Measurements from ENCODE around the gene CFAP54. TPM values are rescaled to one million over a fixed set of nuclear protein-coding genes. Genes with fewer than 3 reads are reported as not detected.
"Not testable (repeated sequence)": the region's sequence is repeated elsewhere in the genome, so short reads cannot be mapped to it uniquely, and the experiment has no call there.

Gene CFAP54
- total RNA-seq, 2 experiments from 2014 or later: 0.37 to 0.44 TPM

- intact Hi-C loops (cut with DNase I, micrococcal nuclease): no loop called here
- ChIA-PET CTCF (no interaction called here), POLR2A (no interaction called here)
- Mint-ChIP-seq H3K36me3 (ENCODE audit: low read depth) (no peaks in the 10 kb centered on the region), H3K27ac (no peak overlapping the region), H3K27me3 (no peaks in the 10 kb centered on the region), H3K9me3 (ENCODE audit: low read depth) (no peaks in the 10 kb centered on the region), H3K4me3 (no peak overlapping the region), H3K4me1 (peaks cover 21% of the 10 kb centered on the region)
- ATAC-seq (no peak), DNase-seq (no peak)
These were observed 7.3 kb upstream of the CFAP54 start for GRCh38 chr12:96482086-96482485.

- H3K9me3 Mint-ChIP-seq (ENCODE audit: low read depth): no peaks in the 10 kb centered on the region
- intact Hi-C loops (cut with DNase I, micrococcal nuclease): no loop called here
- ChIA-PET POLR2A (no interaction called here), CTCF (no interaction called here)
- no peak for ATAC-seq
- no peak overlapping the region for H3K27ac Mint-ChIP-seq
- H3K36me3 Mint-ChIP-seq (ENCODE audit: low read depth): no peaks in the 10 kb centered on the region
- H3K4me3 Mint-ChIP-seq: no peak overlapping the region
- no peak for DNase-seq
- peaks cover 25% of the 10 kb centered on the region for H3K4me1 Mint-ChIP-seq
- no peaks in the 10 kb centered on the region for H3K27me3 Mint-ChIP-seq
These were observed 6.3 kb upstream of the CFAP54 start for GRCh38 chr12:96483116-96483515.

- H3K4me3 Mint-ChIP-seq: no peak overlapping the region
- peaks cover 35% of the 10 kb centered on the region for H3K4me1 Mint-ChIP-seq
- no peak overlapping the region for H3K27ac Mint-ChIP-seq
- ChIA-PET CTCF (interaction anchor here (0.6 to 1.5 kb wide), 5 partner anchors 30 to 1883 kb away, joined by 3 to 8 read pairs (median 4); partner anchors contain the start of gene CDK17), POLR2A (no interaction called here)
- DNase-seq (no peak), ATAC-seq (no peak)
- no peaks in the 10 kb centered on the region for H3K27me3 Mint-ChIP-seq
- H3K9me3 Mint-ChIP-seq (ENCODE audit: low read depth): no peaks in the 10 kb centered on the region
- no peaks in the 10 kb centered on the region for H3K36me3 Mint-ChIP-seq (ENCODE audit: low read depth)
- intact Hi-C loops (cut with DNase I, micrococcal nuclease): loop anchor here in 1 of 2 experiments (5.0 kb wide), 1 partner anchor 420 kb away; the partner anchor contains the start of gene NEDD1
These were observed 2.4 kb upstream of the CFAP54 start for GRCh38 chr12:96486751-96487613.

- Mint-ChIP-seq H3K4me3 (no peak overlapping the region), H3K4me1 (peaks cover 35% of the 10 kb centered on the region), H3K27me3 (no peaks in the 10 kb centered on the region), H3K36me3 (ENCODE audit: low read depth) (no peaks in the 10 kb centered on the region), H3K27ac (no peak overlapping the region), H3K9me3 (ENCODE audit: low read depth) (no peaks in the 10 kb centered on the region)
- POLR2A ChIA-PET: no interaction called here
- ATAC-seq: no peak
- intact Hi-C loops (cut with DNase I, micrococcal nuclease): loop anchor here (2.0 to 5.0 kb wide), 4 partner anchors 53 to 441 kb away; partner anchors contain the start of gene NEDD1 (in 1 of the 2)
- CTCF ChIA-PET: no interaction called here
- DNase-seq: no peak
These were observed 1.7 kb upstream of the CFAP54 start for GRCh38 chr12:96487634-96488033.

- intact Hi-C loops (cut with DNase I, micrococcal nuclease): no loop called here
- DNase-seq (no peak), ATAC-seq (no peak)
- H3K27me3 Mint-ChIP-seq: no peaks in the 10 kb centered on the region
- no peaks in the 10 kb centered on the region for H3K36me3 Mint-ChIP-seq (ENCODE audit: low read depth)
- CTCF ChIA-PET: interaction anchor here (2.7 kb wide), 1 partner anchor 24 kb away, joined by 8 read pairs; no protein-coding TSS in a partner anchor
- no peaks in the 10 kb centered on the region for H3K9me3 Mint-ChIP-seq (ENCODE audit: low read depth)
- H3K27ac Mint-ChIP-seq: no peak overlapping the region
- H3K4me1 Mint-ChIP-seq: peaks cover 10% of the 10 kb centered on the region
- POLR2A ChIA-PET: no interaction called here
- H3K4me3 Mint-ChIP-seq: no peak overlapping the region
These were observed 3.7 kb downstream of the CFAP54 start for GRCh38 chr12:96493106-96493505.

GRCh38 chr12:96494154-96494553 is 4.8 kb downstream of the CFAP54 start:
- H3K27ac Mint-ChIP-seq; H3K36me3 Mint-ChIP-seq (ENCODE audit: low read depth); H3K4me1 Mint-ChIP-seq; intact Hi-C loops (cut with DNase I, micrococcal nuclease); POLR2A ChIA-PET; ATAC-seq; H3K27me3 Mint-ChIP-seq; DNase-seq; H3K9me3 Mint-ChIP-seq (ENCODE audit: low read depth); H3K4me3 Mint-ChIP-seq: not testable (repeated sequence)
- CTCF ChIA-PET: interaction anchor here (2.7 kb wide), 1 partner anchor 23 kb away, joined by 8 read pairs; no protein-coding TSS in a partner anchor

- DNase-seq (no peak), ATAC-seq (no peak)
- Mint-ChIP-seq H3K27me3 (no peaks in the 10 kb centered on the region), H3K4me1 (peaks cover 3% of the 10 kb centered on the region), H3K4me3 (no peak overlapping the region), H3K9me3 (ENCODE audit: low read depth) (no peaks in the 10 kb centered on the region), H3K27ac (no peak overlapping the region), H3K36me3 (ENCODE audit: low read depth) (no peaks in the 10 kb centered on the region)
- CTCF ChIA-PET: no interaction called here
- intact Hi-C loops (cut with DNase I, micrococcal nuclease): no loop called here
- POLR2A ChIA-PET: no interaction called here
These were observed 5.8 kb downstream of the CFAP54 start for GRCh38 chr12:96495155-96495554.

- Mint-ChIP-seq H3K4me1 (peaks cover 9% of the 10 kb centered on the region), H3K36me3 (ENCODE audit: low read depth) (no peaks in the 10 kb centered on the region), H3K4me3 (no peak overlapping the region), H3K27ac (no peak overlapping the region), H3K27me3 (no peaks in the 10 kb centered on the region), H3K9me3 (ENCODE audit: low read depth) (no peaks in the 10 kb centered on the region)
- DNase-seq (no peak), ATAC-seq (no peak)
- intact Hi-C loops (cut with DNase I, micrococcal nuclease): no loop called here
- CTCF ChIA-PET: interaction anchor here (1.4 kb wide), 1 partner anchor 22 kb away, joined by 5 read pairs; no protein-coding TSS in a partner anchor
- POLR2A ChIA-PET: no interaction called here
These were observed 6.6 kb downstream of the CFAP54 start for GRCh38 chr12:96495841-96496545.

GRCh38 chr12:96496944-96497343 is 7.6 kb downstream of the CFAP54 start:
- H3K9me3 Mint-ChIP-seq (ENCODE audit: low read depth): no peaks in the 10 kb centered on the region
- H3K27ac Mint-ChIP-seq: no peak overlapping the region
- ATAC-seq (no peak), DNase-seq (no peak)
- intact Hi-C loops (cut with DNase I, micrococcal nuclease): no loop called here
- H3K4me3 Mint-ChIP-seq: no peak overlapping the region
- ChIA-PET POLR2A (no interaction called here), CTCF (interaction anchor here (0.6 to 1.4 kb wide), 4 partner anchors 14 to 417 kb away, joined by 3 to 5 read pairs (median 3); no protein-coding TSS in a partner anchor)
- no peaks in the 10 kb centered on the region for H3K27me3 Mint-ChIP-seq
- H3K36me3 Mint-ChIP-seq (ENCODE audit: low read depth): no peaks in the 10 kb centered on the region
- peaks cover 19% of the 10 kb centered on the region for H3K4me1 Mint-ChIP-seq

- no peak for DNase-seq
- ChIA-PET CTCF (interaction anchor here (0.7 to 1.4 kb wide), 3 partner anchors 13 to 290 kb away, joined by 3 to 5 read pairs (median 3); no protein-coding TSS in a partner anchor), POLR2A (no interaction called here)
- H3K9me3 Mint-ChIP-seq (ENCODE audit: low read depth): no peaks in the 10 kb centered on the region
- peaks cover 26% of the 10 kb centered on the region for H3K4me1 Mint-ChIP-seq
- ATAC-seq: no peak
- no peak overlapping the region for H3K4me3 Mint-ChIP-seq
- H3K27me3 Mint-ChIP-seq: no peaks in the 10 kb centered on the region
- no peaks in the 10 kb centered on the region for H3K36me3 Mint-ChIP-seq (ENCODE audit: low read depth)
- intact Hi-C loops (cut with DNase I, micrococcal nuclease): no loop called here
- H3K27ac Mint-ChIP-seq: no peak overlapping the region
These were observed 8.5 kb downstream of the CFAP54 start for GRCh38 chr12:96497855-96498254.

- CTCF ChIA-PET: interaction anchor here (3.6 kb wide), 1 partner anchor 11 kb away, joined by 21 read pairs; the partner anchor contains the start of gene CFAP54
- POLR2A ChIA-PET: no interaction called here
- Mint-ChIP-seq H3K36me3 (ENCODE audit: low read depth) (no peaks in the 10 kb centered on the region), H3K27ac (peak overlapping the region; percentile 79), H3K9me3 (ENCODE audit: low read depth) (no peaks in the 10 kb centered on the region), H3K27me3 (no peaks in the 10 kb centered on the region), H3K4me1 (peaks cover 32% of the 10 kb centered on the region), H3K4me3 (no peak overlapping the region)
- intact Hi-C loops (cut with DNase I, micrococcal nuclease): loop anchor here (1.0 to 5.0 kb wide), 3 partner anchors 10 to 98 kb away; partner anchors contain the start of genes CDK17 (in 1 of the 2) and CFAP54 (in 1 of the 2)
- ATAC-seq (no peak), DNase-seq (no peak)
These were observed 11.3 kb downstream of the CFAP54 start for GRCh38 chr12:96500693-96501092.
